NCI-H82 treated with DMSO at 0.1 percent for 48 hours (cell line): ENCODE data around the gene ADCY3.

ENCODE experiments used
- DNase-seq: peaks from one replicate; lab custom pipeline; 2025; ENCODE audit not compliant: unreplicated experiment; lab: John Stamatoyannopoulos, UW

The ADCY3 gene

GRCh38 chr2:24926220-24926601 lies 6.2 kb upstream of the ADCY3 start:
- no peak for DNase-seq

- no peak for DNase-seq
These were observed 5.8 kb upstream of the ADCY3 start for GRCh38 chr2:24925815-24926214.

- no peak for DNase-seq
These were observed 4.7 kb upstream of the ADCY3 start for GRCh38 chr2:24924732-24925131.

GRCh38 chr2:24924266-24924665 lies 4.2 kb upstream of the ADCY3 start:
- no peak for DNase-seq

- DNase-seq, result no peak
These were observed 3.1 kb upstream of the ADCY3 start for GRCh38 chr2:24923106-24923505.

- DNase-seq, result no peak
These were observed 2.5 kb upstream of the ADCY3 start for GRCh38 chr2:24922556-24922955.

GRCh38 chr2:24920809-24921441 lies 888 bp upstream of the ADCY3 start:
- DNase-seq, result no peak

GRCh38 chr2:24919506-24920097 lies 435 bp downstream of the ADCY3 start:
- DNase-seq, result no peak

- DNase-seq, result peak; percentile 47
These were observed 966 bp downstream of the ADCY3 start for GRCh38 chr2:24919037-24919505.

GRCh38 chr2:24918326-24919036 lies 1.6 kb downstream of the ADCY3 start:
- DNase-seq, result no peak

- DNase-seq, result no peak
These were observed 2.2 kb downstream of the ADCY3 start for GRCh38 chr2:24917731-24918325.

GRCh38 chr2:24917086-24917485 lies 3.0 kb downstream of the ADCY3 start:
- no peak for DNase-seq

GRCh38 chr2:24915796-24916195 lies 4.2 kb downstream of the ADCY3 start:
- no peak for DNase-seq

GRCh38 chr2:24915175-24915574 lies 4.9 kb downstream of the ADCY3 start:
- no peak for DNase-seq

- DNase-seq, result no peak
These were observed 5.3 kb downstream of the ADCY3 start for GRCh38 chr2:24914713-24915112.

- DNase-seq, result no peak
These were observed 6.1 kb downstream of the ADCY3 start for GRCh38 chr2:24913911-24914310.

GRCh38 chr2:24912986-24913385 lies 7.1 kb downstream of the ADCY3 start:
- no peak for DNase-seq

GRCh38 chr2:24912523-24912922 lies 7.5 kb downstream of the ADCY3 start:
- DNase-seq, result no peak

GRCh38 chr2:24910245-24910644 lies 9.8 kb downstream of the ADCY3 start:
- DNase-seq, result no peak

GRCh38 chr2:24909555-24910177 lies 10.4 kb downstream of the ADCY3 start:
- no peak for DNase-seq

GRCh38 chr2:24908461-24908901 lies 11.6 kb downstream of the ADCY3 start:
- DNase-seq, result no peak
